ENCODE results near the gene ADAMTS2.

DNA sequence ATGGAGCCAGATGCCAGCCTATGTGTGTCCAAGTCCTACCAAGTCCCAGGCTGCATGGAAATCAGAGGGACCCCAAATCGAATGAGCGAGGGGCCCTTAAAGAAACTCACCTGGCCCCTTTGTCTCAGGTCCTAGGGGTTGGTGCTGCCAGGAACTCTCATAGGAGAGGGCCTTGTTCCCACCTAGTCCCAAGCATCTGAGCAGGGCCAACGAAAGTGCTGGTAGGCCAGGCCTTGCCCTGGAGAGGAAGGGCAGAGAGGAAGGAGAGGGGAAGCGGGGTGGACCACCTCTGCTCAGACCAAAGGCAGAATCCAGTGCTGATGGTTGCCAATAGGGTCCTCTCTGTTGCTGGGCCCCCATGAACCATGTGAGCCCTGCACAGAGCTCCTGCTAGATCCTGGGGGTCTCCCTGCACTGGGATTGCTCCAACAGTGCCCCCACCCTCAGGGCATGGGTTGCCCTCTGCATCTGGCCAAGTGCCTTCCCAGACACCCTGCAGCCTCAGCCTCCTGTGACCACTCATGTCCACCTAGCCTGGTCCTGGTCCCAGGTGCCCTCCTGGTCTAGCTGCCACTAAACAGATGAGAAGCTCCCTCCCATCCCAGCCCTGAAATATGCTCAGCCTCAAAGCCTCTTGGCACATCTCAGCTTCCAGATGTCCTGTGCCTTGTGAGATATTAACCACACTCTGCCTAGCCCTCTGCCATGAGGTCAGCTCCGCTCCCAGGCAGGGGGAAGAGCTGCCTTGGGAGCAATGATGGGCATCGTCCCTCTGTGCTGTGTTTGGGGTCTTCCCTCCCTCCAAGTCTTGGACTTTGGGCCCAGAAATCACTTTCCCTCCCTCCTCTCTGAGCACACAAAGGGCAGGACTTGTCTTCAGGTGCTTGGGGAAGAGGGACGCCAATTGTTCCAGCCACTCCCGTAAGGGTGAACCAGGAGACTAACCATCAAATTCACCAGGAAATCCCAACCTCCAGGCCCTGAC lies 109.6 kb downstream of the ADAMTS2 start:
- TF ChIP-seq EZH2phosphoT487 (IDR thresholded peaks at IDR 0.05; ENCODE audit: unreplicated experiment) = no peak
- TF ChIP-seq POLR2AphosphoS5 (IDR thresholded peaks at IDR 0.05; ENCODE audit: low read depth) = no peak
- TF ChIP-seq, protein P1, sequence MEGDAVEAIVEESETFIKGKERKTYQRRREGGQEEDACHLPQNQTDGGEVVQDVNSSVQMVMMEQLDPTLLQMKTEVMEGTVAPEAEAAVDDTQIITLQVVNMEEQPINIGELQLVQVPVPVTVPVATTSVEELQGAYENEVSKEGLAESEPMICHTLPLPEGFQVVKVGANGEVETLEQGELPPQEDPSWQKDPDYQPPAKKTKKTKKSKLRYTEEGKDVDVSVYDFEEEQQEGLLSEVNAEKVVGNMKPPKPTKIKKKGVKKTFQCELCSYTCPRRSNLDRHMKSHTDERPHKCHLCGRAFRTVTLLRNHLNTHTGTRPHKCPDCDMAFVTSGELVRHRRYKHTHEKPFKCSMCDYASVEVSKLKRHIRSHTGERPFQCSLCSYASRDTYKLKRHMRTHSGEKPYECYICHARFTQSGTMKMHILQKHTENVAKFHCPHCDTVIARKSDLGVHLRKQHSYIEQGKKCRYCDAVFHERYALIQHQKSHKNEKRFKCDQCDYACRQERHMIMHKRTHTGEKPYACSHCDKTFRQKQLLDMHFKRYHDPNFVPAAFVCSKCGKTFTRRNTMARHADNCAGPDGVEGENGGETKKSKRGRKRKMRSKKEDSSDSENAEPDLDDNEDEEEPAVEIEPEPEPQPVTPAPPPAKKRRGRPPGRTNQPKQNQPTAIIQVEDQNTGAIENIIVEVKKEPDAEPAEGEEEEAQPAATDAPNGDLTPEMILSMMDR (conservative IDR thresholded peaks at IDR 0.05; ENCODE audit: low read depth in 2 of 2) = no peak
- TF ChIP-seq CREB1 (CRISPR knock-in tag; IDR thresholded peaks at IDR 0.05; ENCODE audit: low read depth) = no peak
- no peak for TF ChIP-seq JUNB (IDR thresholded peaks at IDR 0.05; ENCODE audit: unreplicated experiment)
- TF ChIP-seq, protein P2, sequence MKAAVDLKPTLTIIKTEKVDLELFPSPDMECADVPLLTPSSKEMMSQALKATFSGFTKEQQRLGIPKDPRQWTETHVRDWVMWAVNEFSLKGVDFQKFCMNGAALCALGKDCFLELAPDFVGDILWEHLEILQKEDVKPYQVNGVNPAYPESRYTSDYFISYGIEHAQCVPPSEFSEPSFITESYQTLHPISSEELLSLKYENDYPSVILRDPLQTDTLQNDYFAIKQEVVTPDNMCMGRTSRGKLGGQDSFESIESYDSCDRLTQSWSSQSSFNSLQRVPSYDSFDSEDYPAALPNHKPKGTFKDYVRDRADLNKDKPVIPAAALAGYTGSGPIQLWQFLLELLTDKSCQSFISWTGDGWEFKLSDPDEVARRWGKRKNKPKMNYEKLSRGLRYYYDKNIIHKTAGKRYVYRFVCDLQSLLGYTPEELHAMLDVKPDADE (IDR thresholded peaks at IDR 0.05) = no peak

Data from GM23338 (cell line).